Mesothelial cell of epicardium (in vitro differentiated cells): ENCODE data around the gene PHC3. TPM values are rescaled to one million over a fixed set of nuclear protein-coding genes. Genes with fewer than 3 reads are reported as not detected.

Experiments used
- DNase-seq, 2 experiments: peaks; one replicate each; pipeline ENCODE4 v3.0.0; 2021; ENCODE audit warnings: low spot score in 2 of 2; ENCODE audit not compliant: unreplicated experiment in 2 of 2
- H3K27ac Mint-ChIP-seq: 2 replicates; pipeline ENCODE4 v1.8.0; 2021; ENCODE audit warnings: mixed read lengths
- H3K27me3 Mint-ChIP-seq: 2 replicates; pipeline ENCODE4 v1.8.0; 2021; ENCODE audit warnings: low read depth, mixed read lengths
- H3K36me3 Mint-ChIP-seq: 2 replicates; pipeline ENCODE4 v1.8.0; 2021; ENCODE audit warnings: mixed read lengths
- H3K4me1 Mint-ChIP-seq: 2 replicates; pipeline ENCODE4 v1.8.0; 2021; ENCODE audit warnings: mixed read lengths
- H3K4me3 Mint-ChIP-seq: 2 replicates; pipeline ENCODE4 v1.8.0; 2021; ENCODE audit warnings: mild to moderate bottlenecking, moderate library complexity, mixed read lengths
- H3K9me3 Mint-ChIP-seq: 2 replicates; pipeline ENCODE4 v1.8.0; 2021; ENCODE audit warnings: mixed read lengths
- CTCF ChIP-seq: fragments of 200-600 bp; sonication (generic); IDR thresholded peaks from one replicate; pipeline ENCODE4 v1.5.0; 2021; ENCODE audit warnings: antibody characterized with exemption; ENCODE audit not compliant: unreplicated experiment
- total RNA-seq: library from RNA; stranded (reverse); gene quantifications from 3 replicates; pipeline ENCODE4 v1.2.1, GENCODE V29; 2021

PHC3 gene
- total RNA-seq, 1 donor from 2014 or later: 58.1 TPM

- Mint-ChIP-seq H3K4me1 (peaks cover 1% of the 10 kb centered on the region), H3K4me3 (no peak overlapping the region), H3K27me3 (peaks cover 41% of the 10 kb centered on the region), H3K36me3 (peaks cover 1% of the 10 kb centered on the region), H3K9me3 (no peaks in the 10 kb centered on the region), H3K27ac (no peak overlapping the region)
- TF ChIP-seq CTCF: no peak
- DNase-seq: no peak
Measured at GRCh38 chr3:170044271-170044670, 137.3 kb downstream of the PHC3 start.

- H3K27me3 Mint-ChIP-seq: peaks cover 48% of the 10 kb centered on the region
- H3K36me3 Mint-ChIP-seq: peaks cover 1% of the 10 kb centered on the region
- TF ChIP-seq CTCF: no peak
- H3K4me3 Mint-ChIP-seq: no peak overlapping the region
- no peaks in the 10 kb centered on the region for H3K9me3 Mint-ChIP-seq
- H3K4me1 Mint-ChIP-seq: peaks cover 1% of the 10 kb centered on the region
- no peak overlapping the region for H3K27ac Mint-ChIP-seq
- DNase-seq: no peak
Measured at GRCh38 chr3:170043506-170043905, 138.0 kb downstream of the PHC3 start.

GRCh38 chr3:170040418-170040817, 141.1 kb downstream of the PHC3 start:
- peaks cover 63% of the 10 kb centered on the region for H3K27me3 Mint-ChIP-seq
- peaks cover 1% of the 10 kb centered on the region for H3K36me3 Mint-ChIP-seq
- DNase-seq: no peak
- H3K4me1 Mint-ChIP-seq: peaks cover 3% of the 10 kb centered on the region
- no peaks in the 10 kb centered on the region for H3K9me3 Mint-ChIP-seq
- no peak for TF ChIP-seq CTCF
- no peak overlapping the region for H3K4me3 Mint-ChIP-seq
- no peak overlapping the region for H3K27ac Mint-ChIP-seq

- peak in 1 of 2 experiments; percentile 43 for DNase-seq
- H3K27ac Mint-ChIP-seq: no peak overlapping the region
- peaks cover 3% of the 10 kb centered on the region for H3K4me1 Mint-ChIP-seq
- H3K36me3 Mint-ChIP-seq: peaks cover 1% of the 10 kb centered on the region
- no peaks in the 10 kb centered on the region for H3K9me3 Mint-ChIP-seq
- peak overlapping the region; percentile 78 for H3K4me3 Mint-ChIP-seq
- peaks cover 61% of the 10 kb centered on the region for H3K27me3 Mint-ChIP-seq
- no peak for TF ChIP-seq CTCF
Measured at GRCh38 chr3:170038434-170039110, 143.0 kb downstream of the PHC3 start.

Other genes starting within 250 kb of the PHC3 start
- gene SEC62, start 214.9 kb downstream of the PHC3 start, total RNA-seq: 104 to 118 TPM (median 112 TPM) in 3 replicates
- gene GPR160, start 143.7 kb downstream of the PHC3 start, total RNA-seq: 0.44 to 1.0 TPM (median 0.45 TPM) in 3 replicates
- gene PRKCI, start 40.7 kb upstream of the PHC3 start, total RNA-seq: 51.7 to 64.8 TPM (median 64.0 TPM) in 3 replicates
- gene SKIL, start 176.0 kb upstream of the PHC3 start, total RNA-seq: 323 to 328 TPM (median 325 TPM) in 3 replicates
- gene CLDN11, start 237.1 kb upstream of the PHC3 start, total RNA-seq: 153 to 168 TPM (median 164 TPM) in 3 replicates